ENCODE data around the gene LILRB4. TPM values are rescaled to one million over a fixed set of nuclear protein-coding genes. Genes with fewer than 3 reads are reported as not detected.

Gene LILRB4
- total and polyA plus RNA-seq, 2 of the 4 experiments (the other 2 are of a cell fraction), result not detected

- Histone ChIP-seq H3K27me3 (ENCODE audit: control insufficient read depth, insufficient read depth, low read length) (no peaks in the 10 kb centered on the region), H3K9ac (ENCODE audit: low read depth, low read length) (no peak overlapping the region), H3K9me1 (ENCODE audit: insufficient read depth, low read length) (no peaks in the 10 kb centered on the region), H2BK20ac (ENCODE audit: low read depth, low read length) (no peak overlapping the region), H3K4ac (ENCODE audit: low read depth, low read length) (no peak overlapping the region), H4K91ac (ENCODE audit: insufficient read depth, low read depth, low read length) (no peak overlapping the region), H2BK15ac (ENCODE audit: low read depth, low read length) (no peak overlapping the region), H3K23ac (ENCODE audit: low read depth, low read length) (no peak overlapping the region), H3K18ac (ENCODE audit: low read depth, low read length) (no peak overlapping the region), H2BK120ac (ENCODE audit: low read depth, low read length) (no peak overlapping the region), H3K79me1 (ENCODE audit: low read depth in 1 of 2, low read length in 2 of 2) (no peaks in the 10 kb centered on the region), H3K9me3 (ENCODE audit: control insufficient read depth, insufficient read depth, low read length) (peaks cover 1% of the 10 kb centered on the region), H3K4me1 (ENCODE audit: control insufficient read depth, insufficient read depth, low read length) (no peaks in the 10 kb centered on the region), H2AK5ac (ENCODE audit: low read depth, low read length) (no peak overlapping the region), H3K56ac (ENCODE audit: extremely low read depth, insufficient read depth, low read length) (no peak overlapping the region), H2BK5ac (ENCODE audit: low read depth, low read length, poor library complexity, severe bottlenecking) (no peak overlapping the region), H2AK9ac (replicated peaks; ENCODE audit: low read depth, low read length, poor library complexity) (no peak overlapping the region), H3K4me3 (ENCODE audit: insufficient read depth, low read depth, low read length) (no peak overlapping the region), H4K20me1 (ENCODE audit: insufficient read depth, low read length) (no peaks in the 10 kb centered on the region), H3K27ac (ENCODE audit: insufficient read depth, low read length) (no peak overlapping the region), H3K36me3 (ENCODE audit: control insufficient read depth, insufficient read depth, low read length) (no peaks in the 10 kb centered on the region), H3K4me2 (ENCODE audit: low read depth, low read length) (no peak overlapping the region), H2AFZ (replicated peaks; ENCODE audit: low read length, poor library complexity) (no peak overlapping the region), H4K5ac (ENCODE audit: low read depth, low read length) (no peak overlapping the region), H3K14ac (replicated peaks; ENCODE audit: low read depth, low read length) (no peak overlapping the region), H4K8ac (ENCODE audit: low read depth in 2 of 2, low read length in 2 of 2) (no peak overlapping the region)
- ATAC-seq (ENCODE audit: low read depth) (no peak), DNase-seq (no peak)
- CTCF ChIA-PET, result no interaction called here
- BruUV-seq (replicated peaks), result no TSS peak
- in situ Hi-C loops (cut with MboI; ENCODE audit: low sequenced_read_pairs) (no loop called here), dilution Hi-C loops (cut with HindIII; ENCODE audit: low sequenced_read_pairs, unreplicated experiment) (no loop called here), intact Hi-C loops (cut with micrococcal nuclease) (no loop called here)
- POLR2A ChIA-PET (ENCODE audit: unreplicated experiment), result no interaction called here
- no CpG with 5 or more reads among the region's 4 CpGs for WGBS, 2 experiments (ENCODE audit: extremely low coverage in 2 of 2, insufficient read length in 1 of 2)
- TF ChIP-seq SMC3 (IDR thresholded peaks at IDR 0.05; ENCODE audit: low read depth, low read length) (no peak), NFE2L2 (IDR thresholded peaks at IDR 0.05; ENCODE audit: low read depth, low read length) (no peak), ELK1 (IDR thresholded peaks at IDR 0.05; ENCODE audit: borderline replicate concordance, low read depth, low read length) (no peak), RAD21 (IDR thresholded peaks at IDR 0.05; ENCODE audit: low read length) (no peak), BHLHE40 (IDR thresholded peaks at IDR 0.05; ENCODE audit: low read depth, low read length) (no peak), FOS (IDR thresholded peaks at IDR 0.05; ENCODE audit: low read depth, low read length) (no peak), RFX5 (IDR thresholded peaks at IDR 0.05; ENCODE audit: low read depth, low read length) (no peak), POLR2A (IDR thresholded peaks at IDR 0.05; ENCODE audit: low read depth, low read length) (no peak), MAFK (IDR thresholded peaks at IDR 0.05; ENCODE audit: low read depth, low read length) (no peak), MXI1 (IDR thresholded peaks at IDR 0.05; ENCODE audit: borderline replicate concordance, low read depth, low read length) (no peak), MAZ (IDR thresholded peaks at IDR 0.05; ENCODE audit: borderline replicate concordance, low read depth, low read length) (no peak), CHD1 (IDR thresholded peaks at IDR 0.05; ENCODE audit: low read depth, low read length) (no peak), RCOR1 (IDR thresholded peaks at IDR 0.05; ENCODE audit: insufficient replicate concordance, low read length) (no peak), CEBPB (IDR thresholded peaks at IDR 0.05; ENCODE audit: low read depth, low read length) (no peak)
- TF ChIP-seq, protein P1, sequence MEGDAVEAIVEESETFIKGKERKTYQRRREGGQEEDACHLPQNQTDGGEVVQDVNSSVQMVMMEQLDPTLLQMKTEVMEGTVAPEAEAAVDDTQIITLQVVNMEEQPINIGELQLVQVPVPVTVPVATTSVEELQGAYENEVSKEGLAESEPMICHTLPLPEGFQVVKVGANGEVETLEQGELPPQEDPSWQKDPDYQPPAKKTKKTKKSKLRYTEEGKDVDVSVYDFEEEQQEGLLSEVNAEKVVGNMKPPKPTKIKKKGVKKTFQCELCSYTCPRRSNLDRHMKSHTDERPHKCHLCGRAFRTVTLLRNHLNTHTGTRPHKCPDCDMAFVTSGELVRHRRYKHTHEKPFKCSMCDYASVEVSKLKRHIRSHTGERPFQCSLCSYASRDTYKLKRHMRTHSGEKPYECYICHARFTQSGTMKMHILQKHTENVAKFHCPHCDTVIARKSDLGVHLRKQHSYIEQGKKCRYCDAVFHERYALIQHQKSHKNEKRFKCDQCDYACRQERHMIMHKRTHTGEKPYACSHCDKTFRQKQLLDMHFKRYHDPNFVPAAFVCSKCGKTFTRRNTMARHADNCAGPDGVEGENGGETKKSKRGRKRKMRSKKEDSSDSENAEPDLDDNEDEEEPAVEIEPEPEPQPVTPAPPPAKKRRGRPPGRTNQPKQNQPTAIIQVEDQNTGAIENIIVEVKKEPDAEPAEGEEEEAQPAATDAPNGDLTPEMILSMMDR (conservative IDR thresholded peaks at IDR 0.05; ENCODE audit: low read depth, low read length), result no peak
- TF ChIP-seq, protein P2, sequence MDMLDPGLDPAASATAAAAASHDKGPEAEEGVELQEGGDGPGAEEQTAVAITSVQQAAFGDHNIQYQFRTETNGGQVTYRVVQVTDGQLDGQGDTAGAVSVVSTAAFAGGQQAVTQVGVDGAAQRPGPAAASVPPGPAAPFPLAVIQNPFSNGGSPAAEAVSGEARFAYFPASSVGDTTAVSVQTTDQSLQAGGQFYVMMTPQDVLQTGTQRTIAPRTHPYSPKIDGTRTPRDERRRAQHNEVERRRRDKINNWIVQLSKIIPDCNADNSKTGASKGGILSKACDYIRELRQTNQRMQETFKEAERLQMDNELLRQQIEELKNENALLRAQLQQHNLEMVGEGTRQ (IDR thresholded peaks at IDR 0.05; ENCODE audit: low read depth, low read length), result no peak
These were observed 40.4 kb upstream of the LILRB4 start for GRCh38 chr19:54622431-54622830.

All from IMR-90 (cell line).